Measurements from ENCODE around the gene ADGRG6.

ADGRG6 gene

GRCh38 chr6:142482249-142482648 is 180.4 kb downstream of the ADGRG6 start:
- no peaks in the 10 kb centered on the region for H3K36me3 ChIP-seq (ENCODE audit: control insufficient read depth in 2 of 2, insufficient read depth in 2 of 2, low read length in 2 of 2)
- H3K27ac ChIP-seq (ENCODE audit: low read length): no peak overlapping the region
- no peaks in the 10 kb centered on the region for H3K4me1 ChIP-seq (ENCODE audit: control insufficient read depth, insufficient read depth, low read length)
- H3K4me3 ChIP-seq (ENCODE audit: low read length in 2 of 2): no peak overlapping the region
- H3K27me3 ChIP-seq (ENCODE audit: control insufficient read depth in 1 of 2, insufficient read depth in 2 of 2, low read length in 2 of 2): no peaks in the 10 kb centered on the region
- no peaks in the 10 kb centered on the region for H3K9me3 ChIP-seq (ENCODE audit: control insufficient read depth in 2 of 2, low read length in 2 of 2)
- H3K9ac ChIP-seq (ENCODE audit: low read length in 2 of 2): no peak overlapping the region

GRCh38 chr6:142482974-142483373 is 181.2 kb downstream of the ADGRG6 start:
- Histone ChIP-seq H3K9me3 (ENCODE audit: control insufficient read depth in 2 of 2, low read length in 2 of 2) (no peaks in the 10 kb centered on the region), H3K36me3 (ENCODE audit: control insufficient read depth in 2 of 2, insufficient read depth in 2 of 2, low read length in 2 of 2) (no peaks in the 10 kb centered on the region), H3K27me3 (ENCODE audit: control insufficient read depth in 1 of 2, insufficient read depth in 2 of 2, low read length in 2 of 2) (no peaks in the 10 kb centered on the region)

GRCh38 chr6:142485256-142485655 is 183.4 kb downstream of the ADGRG6 start:
- Histone ChIP-seq H3K4me3 (ENCODE audit: low read length in 2 of 2) (no peak overlapping the region), H3K36me3 (ENCODE audit: control insufficient read depth in 2 of 2, insufficient read depth in 2 of 2, low read length in 2 of 2) (no peaks in the 10 kb centered on the region), H3K27ac (ENCODE audit: low read length) (no peak overlapping the region), H3K4me1 (ENCODE audit: control insufficient read depth, insufficient read depth, low read length) (no peaks in the 10 kb centered on the region), H3K27me3 (ENCODE audit: control insufficient read depth in 1 of 2, insufficient read depth in 2 of 2, low read length in 2 of 2) (no peaks in the 10 kb centered on the region), H3K9me3 (ENCODE audit: control insufficient read depth in 2 of 2, low read length in 2 of 2) (no peaks in the 10 kb centered on the region), H3K9ac (ENCODE audit: low read length in 2 of 2) (no peak overlapping the region)

More at GRCh38 chr6:142482974-142483373, 181.2 kb downstream of the ADGRG6 start:
- H3K4me1 ChIP-seq (ENCODE audit: control insufficient read depth, insufficient read depth, low read length): no peaks in the 10 kb centered on the region
- no peak overlapping the region for H3K27ac ChIP-seq (ENCODE audit: low read length)
- H3K4me3 ChIP-seq (ENCODE audit: low read length in 2 of 2): no peak overlapping the region
- H3K9ac ChIP-seq (ENCODE audit: low read length in 2 of 2): no peak overlapping the region

GRCh38 chr6:142489722-142490610 is 188.2 kb downstream of the ADGRG6 start:
- Histone ChIP-seq H3K27ac (ENCODE audit: low read length) (no peak overlapping the region), H3K9me3 (ENCODE audit: control insufficient read depth in 2 of 2, low read length in 2 of 2) (no peaks in the 10 kb centered on the region), H3K4me1 (ENCODE audit: control insufficient read depth, insufficient read depth, low read length) (no peaks in the 10 kb centered on the region), H3K4me3 (ENCODE audit: low read length in 2 of 2) (no peak overlapping the region), H3K36me3 (ENCODE audit: control insufficient read depth in 2 of 2, insufficient read depth in 2 of 2, low read length in 2 of 2) (no peaks in the 10 kb centered on the region), H3K27me3 (ENCODE audit: control insufficient read depth in 1 of 2, insufficient read depth in 2 of 2, low read length in 2 of 2) (no peaks in the 10 kb centered on the region), H3K9ac (ENCODE audit: low read length in 2 of 2) (no peak overlapping the region)
